HG03175 (cell line): ENCODE measurements around the gene NDE1.
A peak's percentile ranks its signal among the peaks of the same experiment; 100 is the strongest.
"Not testable (repeated sequence)": the region's sequence is repeated elsewhere in the genome, so short reads cannot be mapped to it uniquely, and the experiment has no call there.

ENCODE experiments used
- ATAC-seq: cut with Tn5 transposase; IDR thresholded peaks from one replicate; pipeline ENCODE4 v1.9.1; 2021; ENCODE audit warnings: mild to moderate bottlenecking, moderate library complexity; ENCODE audit not compliant: unreplicated experiment

NDE1 gene

GRCh38 chr16:15620611-15621195, 29.3 kb upstream of the NDE1 start:
- ATAC-seq: no peak

GRCh38 chr16:15621456-15621855, 28.6 kb upstream of the NDE1 start:
- no peak for ATAC-seq

- no peak for ATAC-seq
Measured at GRCh38 chr16:15621889-15622288, 28.2 kb upstream of the NDE1 start.

- ATAC-seq: no peak
Measured at GRCh38 chr16:15631730-15632409, 18.2 kb upstream of the NDE1 start.

GRCh38 chr16:15635926-15636325, 14.1 kb upstream of the NDE1 start:
- no peak for ATAC-seq

GRCh38 chr16:15636392-15636873, 13.6 kb upstream of the NDE1 start:
- ATAC-seq: no peak

- no peak for ATAC-seq
Measured at GRCh38 chr16:15639061-15639568, 10.9 kb upstream of the NDE1 start.

- ATAC-seq: no peak
Measured at GRCh38 chr16:15640966-15641365, 9.1 kb upstream of the NDE1 start.

GRCh38 chr16:15641753-15642556, 8.1 kb upstream of the NDE1 start:
- ATAC-seq: no peak

- ATAC-seq: peak; percentile 53
Measured at GRCh38 chr16:15642557-15643047, 7.4 kb upstream of the NDE1 start.

GRCh38 chr16:15643048-15643945, 6.7 kb upstream of the NDE1 start, which contains the start of gene MARF1:
MARF1 (minus strand) TSS chr16:15643154; CDS start chr16:15639233, 3,921 bp downstream.
- ATAC-seq: peak; percentile 50

- ATAC-seq: no peak
Measured at GRCh38 chr16:15643946-15644250, 6.1 kb upstream of the NDE1 start.

GRCh38 chr16:15644267-15644961, 5.6 kb upstream of the NDE1 start:
- no peak for ATAC-seq

GRCh38 chr16:15644962-15645465, 5.0 kb upstream of the NDE1 start:
- ATAC-seq: not testable (repeated sequence)

- ATAC-seq: not testable (repeated sequence)
Measured at GRCh38 chr16:15646557-15647293, 3.3 kb upstream of the NDE1 start.

GRCh38 chr16:15647294-15648014, 2.6 kb upstream of the NDE1 start:
- ATAC-seq: no peak

GRCh38 chr16:15648135-15648730, 1.8 kb upstream of the NDE1 start:
- ATAC-seq: no peak

- ATAC-seq: not testable (repeated sequence)
Measured at GRCh38 chr16:15649311-15649710, 734 bp upstream of the NDE1 start.
